ENCODE data around the gene ABHD1. TPM values are rescaled to one million over a fixed set of nuclear protein-coding genes. Genes with fewer than 3 reads are reported as not detected.

The ABHD1 gene
- total and polyA plus RNA-seq, 8 donors, result 0.69 to 1.3 (median 1.0) TPM; not detected in 2

GRCh38 chr2:27092696-27093429 lies 30.8 kb upstream of the ABHD1 start:
- Histone ChIP-seq H3K27me3 (no peaks in the 10 kb centered on the region), H3K4me1 (peaks cover 6 to 17% of the 10 kb centered on the region in 2 donors), H3K36me3 (no peaks in the 10 kb centered on the region), H3K9me3 (no peaks in the 10 kb centered on the region), H3K4me3 (no peak overlapping the region), H3K27ac (no peak overlapping the region)
- ATAC-seq, result no peak
- no peak for TF ChIP-seq CTCF (IDR thresholded peaks at IDR 0.05)
- intact Hi-C loops (cut with DNase I), result loop anchor here in 1 of 2 donors (10.0 kb wide), 2 partner anchors 112 to 192 kb away; partner anchors contain the start of gene TRIM54
- DNase-seq, result no peak

- TF ChIP-seq CTCF (IDR thresholded peaks at IDR 0.05), result no peak
- Histone ChIP-seq H3K27ac (no peak overlapping the region), H3K4me1 (peaks cover 6 to 17% of the 10 kb centered on the region in 2 donors), H3K4me3 (no peak overlapping the region), H3K9me3 (no peaks in the 10 kb centered on the region), H3K36me3 (no peaks in the 10 kb centered on the region), H3K27me3 (no peaks in the 10 kb centered on the region)
- no peak for ATAC-seq
- intact Hi-C loops (cut with DNase I), result loop anchor here in 1 of 2 donors (10.0 kb wide), 2 partner anchors 111 to 191 kb away; partner anchors contain the start of gene TRIM54
- DNase-seq, result no peak
These were observed 29.9 kb upstream of the ABHD1 start for GRCh38 chr2:27093430-27094352.

GRCh38 chr2:27094353-27094984 lies 29.1 kb upstream of the ABHD1 start:
- no peak for DNase-seq
- intact Hi-C loops (cut with DNase I), result loop anchor here in 1 of 2 donors (10.0 kb wide), 2 partner anchors 110 to 190 kb away; partner anchors contain the start of gene TRIM54
- Histone ChIP-seq H3K9me3 (no peaks in the 10 kb centered on the region), H3K27ac (no peak overlapping the region), H3K36me3 (peaks cover 0 to 1% of the 10 kb centered on the region in 2 donors), H3K4me3 (no peak overlapping the region), H3K27me3 (no peaks in the 10 kb centered on the region), H3K4me1 (peaks cover 6 to 17% of the 10 kb centered on the region in 2 donors)
- TF ChIP-seq CTCF (IDR thresholded peaks at IDR 0.05), result no peak
- ATAC-seq, result no peak

- no peak for TF ChIP-seq CTCF (IDR thresholded peaks at IDR 0.05)
- ATAC-seq (no peak), DNase-seq (no peak)
- Histone ChIP-seq H3K9me3 (no peaks in the 10 kb centered on the region), H3K4me1 (peaks cover 6 to 17% of the 10 kb centered on the region in 2 donors), H3K36me3 (peaks cover 0 to 5% of the 10 kb centered on the region in 2 donors), H3K4me3 (no peak overlapping the region), H3K27me3 (no peaks in the 10 kb centered on the region), H3K27ac (no peak overlapping the region)
- intact Hi-C loops (cut with DNase I), result loop anchor here in 1 of 2 donors (10.0 kb wide), 2 partner anchors 109 to 189 kb away; partner anchors contain the start of gene TRIM54
These were observed 28.2 kb upstream of the ABHD1 start for GRCh38 chr2:27095427-27095744.
